Cardiac muscle cell (in vitro differentiated cells and primary cell): ENCODE results near the gene EIF1AD. TPM values are rescaled to one million over a fixed set of nuclear protein-coding genes. Genes with fewer than 3 reads are reported as not detected.

Experiments used
- DNase-seq, 2 donors: peaks; one replicate each; pipeline versions ENCODE4 v3.0.0 to v3.0.0-alpha.2; 2010 to 2017; ENCODE audit warnings: low read depth in 1 of 2, low spot score in 1 of 2
- H3K27ac ChIP-seq: fragments of 200-600 bp; sonication (generic); 2 replicates; pipeline ENCODE4 v1.5.1; 2016
- H3K27me3 ChIP-seq: fragments of 200-600 bp; sonication (generic); 2 replicates; pipeline ENCODE4 v1.6.0; 2016; ENCODE audit warnings: control low read depth
- H3K36me3 ChIP-seq: fragments of 200-600 bp; sonication (generic); 2 replicates; pipeline ENCODE4 v1.5.1; 2016; ENCODE audit warnings: control low read depth
- H3K4me1 ChIP-seq: fragments of 200-600 bp; sonication (generic); 2 replicates; pipeline ENCODE4 v1.8.1; 2017; ENCODE audit warnings: low read depth, mild to moderate bottlenecking, mixed run types
- H3K4me3 ChIP-seq: fragments of 200-600 bp; sonication (generic); 2 replicates; pipeline ENCODE4 v1.5.1; 2016; ENCODE audit warnings: mild to moderate bottlenecking
- H3K9me3 ChIP-seq: fragments of 200-600 bp; sonication (generic); 2 replicates; pipeline ENCODE4 v1.5.1; 2017; ENCODE audit warnings: low read depth, mild to moderate bottlenecking, control low read depth
- CTCF ChIP-seq: IDR thresholded peaks from 2 replicates; pipeline ENCODE4 v1.5.1; 2012; ENCODE audit warnings: low read depth, mild to moderate bottlenecking, low read length
- polyA plus RNA-seq: library from polyadenylated mRNA; unstranded; fragments of >200 nt; fragmentation: Nextera tagmentation; extraction: Ambion mirVana; gene quantifications from 2 replicates; pipeline ENCODE4 v1.2.1, GENCODE V29; 2016
- total RNA-seq: library from RNA; depleted of rRNA; stranded (reverse); fragments of >200 nt; gene quantifications from 2 replicates; pipeline ENCODE4 v1.2.3, GENCODE V29; 2016

Gene EIF1AD
- total and polyA plus RNA-seq, 2 experiments from 2014 or later, result 24.6 to 36.8 TPM

DNA sequence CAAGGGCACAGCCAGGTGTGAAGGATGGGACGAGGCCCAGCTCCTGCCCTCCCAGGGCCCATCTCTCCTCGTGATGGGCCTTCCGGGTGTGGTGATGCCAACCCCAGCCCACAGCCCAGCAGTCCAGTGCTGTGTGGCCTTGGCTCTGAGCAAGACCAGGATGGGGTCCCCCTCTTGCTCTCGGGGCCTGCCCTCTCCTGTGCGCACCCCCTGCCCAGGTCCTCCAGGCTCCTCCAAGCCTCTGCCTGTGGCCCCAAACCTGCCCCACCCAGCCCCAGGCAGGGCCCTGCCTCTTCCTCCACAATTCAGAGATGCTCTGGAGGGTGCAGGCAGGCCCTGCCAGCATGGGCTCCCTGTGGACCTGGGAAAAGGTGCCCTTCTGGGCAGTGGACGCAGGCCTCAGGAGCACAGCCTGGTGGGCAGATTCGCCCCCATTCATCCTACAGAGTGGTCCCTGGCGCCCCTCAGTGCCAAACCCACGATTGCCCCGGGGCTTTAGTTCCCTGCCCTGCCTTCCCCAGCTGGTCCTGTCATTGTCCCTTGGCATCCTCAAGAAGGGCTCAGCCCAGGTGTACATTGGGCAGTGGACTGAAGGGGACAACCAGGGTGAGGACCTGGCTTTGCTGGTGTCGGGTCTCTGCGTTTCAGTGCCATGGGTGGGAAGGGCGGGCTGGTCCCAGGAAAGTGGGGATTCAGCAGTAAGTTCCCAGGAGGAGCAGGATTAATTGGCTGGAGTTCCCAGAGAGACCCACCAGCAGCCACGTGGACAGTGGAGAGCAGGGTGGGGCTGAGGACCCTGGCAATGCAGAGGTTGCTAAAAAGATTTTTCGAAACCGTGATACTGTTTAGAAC, 19.8 kb downstream of the EIF1AD start:
- H3K9me3 ChIP-seq, result no peaks in the 10 kb centered on the region
- DNase-seq, result no peak
- H3K27ac ChIP-seq, result no peak overlapping the region
- peaks cover 21% of the 10 kb centered on the region for H3K36me3 ChIP-seq
- H3K4me3 ChIP-seq, result no peak overlapping the region
- no peak for TF ChIP-seq CTCF
- no peaks in the 10 kb centered on the region for H3K4me1 ChIP-seq
- H3K27me3 ChIP-seq, result no peaks in the 10 kb centered on the region

GRCh38 chr11:65981101-65981740, 20.7 kb downstream of the EIF1AD start:
- no peak overlapping the region for H3K4me3 ChIP-seq
- no peak overlapping the region for H3K27ac ChIP-seq
- peaks cover 26% of the 10 kb centered on the region for H3K36me3 ChIP-seq
- DNase-seq, result no peak
- H3K4me1 ChIP-seq, result no peaks in the 10 kb centered on the region
- no peaks in the 10 kb centered on the region for H3K9me3 ChIP-seq
- TF ChIP-seq CTCF, result no peak
- H3K27me3 ChIP-seq, result no peaks in the 10 kb centered on the region

GRCh38 chr11:65979261-65979759, 22.6 kb downstream of the EIF1AD start:
- H3K9me3 ChIP-seq, result no peaks in the 10 kb centered on the region

GRCh38 chr11:65978391-65979238, 23.3 kb downstream of the EIF1AD start:
- Histone ChIP-seq H3K27ac (no peak overlapping the region), H3K9me3 (no peaks in the 10 kb centered on the region), H3K27me3 (no peaks in the 10 kb centered on the region), H3K4me3 (no peak overlapping the region), H3K36me3 (peaks cover 26% of the 10 kb centered on the region), H3K4me1 (no peaks in the 10 kb centered on the region)
- TF ChIP-seq CTCF, result no peak
- DNase-seq, result no peak

More at GRCh38 chr11:65979261-65979759, 22.6 kb downstream of the EIF1AD start:
- Histone ChIP-seq H3K4me1 (no peaks in the 10 kb centered on the region), H3K27me3 (no peaks in the 10 kb centered on the region), H3K36me3 (peaks cover 26% of the 10 kb centered on the region), H3K4me3 (no peak overlapping the region), H3K27ac (no peak overlapping the region)
- DNase-seq, result no peak
- no peak for TF ChIP-seq CTCF
